Measurements from ENCODE around the gene GRM8. TPM values are rescaled to one million over a fixed set of nuclear protein-coding genes. Genes with fewer than 3 reads are reported as not detected.

GRM8 gene
- total RNA-seq, 4 donors from 2014 or later, result 0.11 TPM; not detected in 3

GRCh38 chr7:126501617-126502016 lies 751.1 kb downstream of the GRM8 start:
- H3K27ac ChIP-seq (replicated peaks in 1 of 4), result no peak overlapping the region
- WGBS, result 87% methylated on average over 2 of the region's 2 CpGs
- no peak overlapping the region for H3K4me3 ChIP-seq
- no peak for DNase-seq (ENCODE audit: extremely low spot score)
- no peaks in the 10 kb centered on the region for H3K27me3 ChIP-seq
- H3K36me3 ChIP-seq, result no peaks in the 10 kb centered on the region
- intact Hi-C loops (cut with DNase I), result no loop called here
- TF ChIP-seq POLR2A (IDR thresholded peaks at IDR 0.05; ENCODE audit: low read depth) (no peak), POLR2AphosphoS5 (IDR thresholded peaks at IDR 0.05) (no peak), CTCF (IDR thresholded peaks at IDR 0.05) (no peak), EP300 (IDR thresholded peaks at IDR 0.05) (no peak)
- no peaks in the 10 kb centered on the region for H3K4me1 ChIP-seq
- H3K9me3 ChIP-seq, result no peaks in the 10 kb centered on the region

- no peaks in the 10 kb centered on the region for H3K27me3 ChIP-seq
- intact Hi-C loops (cut with DNase I), result loop anchor here (2.0 kb wide), 1 partner anchor 49 kb away; no protein-coding TSS in a partner anchor
- H3K27ac ChIP-seq (replicated peaks in 1 of 4), result no peak overlapping the region
- no peak overlapping the region for H3K4me3 ChIP-seq
- H3K36me3 ChIP-seq, result no peaks in the 10 kb centered on the region
- no peak for TF ChIP-seq POLR2A (IDR thresholded peaks at IDR 0.05; ENCODE audit: low read depth)
- no peak for TF ChIP-seq EP300 (IDR thresholded peaks at IDR 0.05)
- DNase-seq (ENCODE audit: extremely low spot score), result no peak
- 89% methylated on average over 5 of the region's 5 CpGs for WGBS
- peaks cover 0 to 13% (median 4%) of the 10 kb centered on the region in 4 donors for H3K4me1 ChIP-seq
- no peaks in the 10 kb centered on the region for H3K9me3 ChIP-seq
Observed at GRCh38 chr7:126499481-126499880, 753.3 kb downstream of the GRM8 start.

GRCh38 chr7:126495733-126496132 lies 757.0 kb downstream of the GRM8 start:
- Histone ChIP-seq H3K4me1 (peaks cover 0 to 17% (median 5%) of the 10 kb centered on the region in 4 donors), H3K27me3 (no peaks in the 10 kb centered on the region), H3K36me3 (no peaks in the 10 kb centered on the region), H3K9me3 (no peaks in the 10 kb centered on the region), H3K27ac (replicated peaks in 1 of 4) (no peak overlapping the region), H3K4me3 (no peak overlapping the region)
- TF ChIP-seq POLR2A (IDR thresholded peaks at IDR 0.05; ENCODE audit: low read depth) (no peak), EP300 (IDR thresholded peaks at IDR 0.05) (no peak), POLR2AphosphoS5 (IDR thresholded peaks at IDR 0.05) (no peak), CTCF (IDR thresholded peaks at IDR 0.05) (no peak)
- no peak for DNase-seq (ENCODE audit: extremely low spot score)
- intact Hi-C loops (cut with DNase I), result no loop called here
- 62% methylated on average over 2 of the region's 2 CpGs for WGBS

GRCh38 chr7:126495001-126495400 lies 757.7 kb downstream of the GRM8 start:
- Histone ChIP-seq H3K27me3 (no peaks in the 10 kb centered on the region), H3K27ac (replicated peaks in 1 of 4) (no peak overlapping the region), H3K36me3 (no peaks in the 10 kb centered on the region), H3K4me1 (peaks cover 0 to 17% (median 5%) of the 10 kb centered on the region in 4 donors), H3K9me3 (no peaks in the 10 kb centered on the region), H3K4me3 (no peak overlapping the region)
- intact Hi-C loops (cut with DNase I), result no loop called here
- DNase-seq (ENCODE audit: extremely low spot score), result no peak
- WGBS, result 0% methylated on average over 1 of the region's 1 CpG
- no peak for TF ChIP-seq CTCF (IDR thresholded peaks at IDR 0.05)
- TF ChIP-seq POLR2A (IDR thresholded peaks at IDR 0.05; ENCODE audit: low read depth), result no peak
- TF ChIP-seq EP300 (IDR thresholded peaks at IDR 0.05), result no peak
- TF ChIP-seq POLR2AphosphoS5 (IDR thresholded peaks at IDR 0.05), result no peak

- Histone ChIP-seq H3K36me3 (no peaks in the 10 kb centered on the region), H3K9me3 (no peaks in the 10 kb centered on the region), H3K4me3 (no peak overlapping the region), H3K4me1 (peaks cover 0 to 17% (median 5%) of the 10 kb centered on the region in 4 donors), H3K27ac (replicated peaks in 1 of 4) (no peak overlapping the region), H3K27me3 (no peaks in the 10 kb centered on the region)
- TF ChIP-seq POLR2A (IDR thresholded peaks at IDR 0.05; ENCODE audit: low read depth) (no peak), POLR2AphosphoS5 (IDR thresholded peaks at IDR 0.05) (no peak), CTCF (IDR thresholded peaks at IDR 0.05) (no peak), EP300 (IDR thresholded peaks at IDR 0.05) (no peak)
- intact Hi-C loops (cut with DNase I), result no loop called here
- WGBS, result 33% methylated on average over 2 of the region's 2 CpGs
- DNase-seq (ENCODE audit: extremely low spot score), result no peak
Observed at GRCh38 chr7:126493801-126494200, 758.9 kb downstream of the GRM8 start.
